GM12878 (cell line): ENCODE data around the gene C1orf210. TPM values are rescaled to one million over a fixed set of nuclear protein-coding genes. Genes with fewer than 3 reads are reported as not detected.

Source experiments
- ATAC-seq: fragments of 200-7000 bp; cut with Tn5 transposase; 3 replicates; pipeline ENCODE4 v1.9.1; 2020; ENCODE audit warnings: mild to moderate bottlenecking, moderate library complexity
- BruUV-seq: library from RNA; stranded (reverse); fragments of 400-500 nt; replicated peaks from 2 replicates; lab custom pipeline; 2021; lab: Mats Ljungman, UMichigan
- CTCF ChIA-PET: fragments of 300-600 bp; sonication (Branson Sonifier 250); formaldehyde crosslinking; extraction: SDS; loops from one replicate; lab custom pipeline; 2021; ENCODE audit warnings: inconsistent platforms; lab: Yijun Ruan, JAX
- POLR2A ChIA-PET: fragments of 350-600 bp; formaldehyde crosslinking; extraction: SDS; loops from one replicate; lab custom pipeline; 2021; ENCODE audit warnings: inconsistent platforms; lab: Charles Lee
- RAD21 ChIA-PET: fragments of 300-600 bp; sonication (Branson Sonifier 250); formaldehyde crosslinking; loops from one replicate; lab custom pipeline; 2023; ENCODE audit warnings: antibody characterized with exemption; ENCODE audit not compliant: unreplicated experiment; lab: Charles Lee
- SMC1A ChIA-PET: fragments of 300-600 bp; sonication (Branson Sonifier 250); formaldehyde crosslinking; loops from one replicate; lab custom pipeline; 2023; ENCODE audit not compliant: unreplicated experiment, uncharacterized antibody; lab: Charles Lee
- DNase-seq: peaks from one replicate; pipeline ENCODE4 v3.0.0-alpha.2; 2011; ENCODE audit warnings: low read depth, low spot score
- FAIRE-seq: peaks from 3 replicates; lab custom pipeline; 2011; peaks lifted over from hg19 to GRCh38; lab: Jason Lieb, UNC
- H2AFZ ChIP-seq: 2 replicates; pipeline ENCODE4 v1.6.0; 2011; ENCODE audit warnings: low read depth, low read length, control low read depth; ENCODE audit not compliant: control insufficient read depth
- H3K27ac ChIP-seq: 2 replicates; pipeline ENCODE4 v1.5.1; 2011; ENCODE audit warnings: control low read depth; ENCODE audit not compliant: control insufficient read depth, insufficient read depth
- H3K27me3 ChIP-seq, 2 experiments: replicated peaks in 1 of 2; 2 replicates each; pipeline versions ENCODE4 v1.6.0 to v1.6.1; 2011; ENCODE audit warnings: low read length in 1 of 2; ENCODE audit not compliant: control insufficient read depth in 2 of 2, insufficient read depth in 2 of 2
- H3K36me3 ChIP-seq, 2 experiments: 2 replicates each; pipeline ENCODE4 v1.5.1; 2011; ENCODE audit warnings: low read length in 1 of 2; ENCODE audit not compliant: control insufficient read depth in 2 of 2, insufficient read depth in 2 of 2
- H3K4me1 ChIP-seq: 2 replicates; pipeline ENCODE4 v1.6.1; 2011; ENCODE audit warnings: mild to moderate bottlenecking, low read length, moderate library complexity, mixed read lengths; ENCODE audit not compliant: control insufficient read depth, insufficient read depth
- H3K4me2 ChIP-seq: 2 replicates; pipeline ENCODE4 v1.6.0; 2011; ENCODE audit warnings: control low read depth; ENCODE audit not compliant: control insufficient read depth, insufficient read depth
- H3K4me3 ChIP-seq: fragments of 200-600 bp; sonication (generic); 2 replicates; pipeline ENCODE4 v1.5.1; 2016
- H3K79me2 ChIP-seq: 2 replicates; pipeline ENCODE4 v1.6.0; 2011; ENCODE audit warnings: low read length; ENCODE audit not compliant: control insufficient read depth, insufficient read depth
- H3K9ac ChIP-seq: 2 replicates; pipeline ENCODE4 v1.8.0; 2011; ENCODE audit warnings: low read length, control low read depth, mixed read lengths; ENCODE audit not compliant: control insufficient read depth, insufficient read depth
- H3K9me3 ChIP-seq: replicated peaks from 3 replicates; pipeline ENCODE4 v1.5.1; 2011; ENCODE audit warnings: mild to moderate bottlenecking, low read length; ENCODE audit not compliant: control insufficient read depth, insufficient read depth
- H4K20me1 ChIP-seq: 2 replicates; pipeline ENCODE4 v1.6.0; 2011; ENCODE audit not compliant: control insufficient read depth, insufficient read depth
- ATF7 ChIP-seq: fragments of 450-650 bp; IDR thresholded peaks from 2 replicates; pipeline ENCODE4 v1.6.1; 2016; ENCODE audit warnings: low read depth, mild to moderate bottlenecking
- BACH1 ChIP-seq: fragments of 450-650 bp; IDR thresholded peaks from 2 replicates; pipeline ENCODE4 v1.6.1; 2017; ENCODE audit warnings: mild to moderate bottlenecking, borderline replicate concordance
- BHLHE40 ChIP-seq, 2 experiments: fragments of 450-650 bp in 1 of 2; IDR thresholded peaks; 2 replicates each; pipeline ENCODE4 v1.6.1; 2011 to 2017; ENCODE audit warnings: low read depth in 2 of 2, borderline replicate concordance in 1 of 2, improper control_type of control experiment in 1 of 2, low read length in 1 of 2, mild to moderate bottlenecking in 1 of 2
- CBX5 ChIP-seq: sonication (generic); IDR thresholded peaks from 2 replicates; pipeline ENCODE4 v1.6.1; 2016; ENCODE audit warnings: low read depth, moderate library complexity, mild to moderate bottlenecking, inconsistent platforms
- CEBPB ChIP-seq, 2 experiments: fragments of 150-350 bp in 1 of 2; IDR thresholded peaks; 2 replicates each; pipeline ENCODE4 v1.6.1; 2012 to 2014; ENCODE audit warnings: low read depth in 2 of 2, low read length in 2 of 2, borderline replicate concordance in 1 of 2, inconsistent platforms in 1 of 2
- CREM ChIP-seq: IDR thresholded peaks from 2 replicates; pipeline ENCODE4 v1.6.1; 2014; ENCODE audit warnings: antibody characterized with exemption, low read depth
- DPF2 ChIP-seq: fragments of 450-650 bp; IDR thresholded peaks from 2 replicates; pipeline ENCODE4 v1.6.1; 2017; ENCODE audit warnings: mild to moderate bottlenecking
- GATAD2B ChIP-seq: fragments of 450-650 bp; conservative IDR thresholded peaks from 2 replicates; pipeline ENCODE4 v1.6.1; 2017; ENCODE audit warnings: low read depth, mild to moderate bottlenecking, moderate library complexity
- HDAC6 ChIP-seq: fragments of 200-600 bp; sonication (generic); IDR thresholded peaks from one replicate; pipeline ENCODE4 v1.8.0; 2017; ENCODE audit warnings: antibody characterized with exemption; ENCODE audit not compliant: unreplicated experiment
- KDM1A ChIP-seq: fragments of 200-600 bp; sonication (generic); IDR thresholded peaks from 2 replicates; pipeline ENCODE4 v1.6.1; 2016; ENCODE audit warnings: borderline replicate concordance
- KLF5 ChIP-seq: fragments of 450-650 bp; IDR thresholded peaks from 2 replicates; pipeline ENCODE4 v1.6.1; 2014; ENCODE audit warnings: mild to moderate bottlenecking; ENCODE audit not compliant: partially characterized antibody
- MXI1 ChIP-seq: fragments of 150-350 bp; IDR thresholded peaks from 2 replicates; pipeline ENCODE4 v1.6.1; 2011; ENCODE audit warnings: low read depth, mild to moderate bottlenecking, inconsistent platforms, low read length, improper control_type of control experiment
- NR2F1 ChIP-seq: fragments of 450-650 bp; conservative IDR thresholded peaks from 2 replicates; pipeline ENCODE4 v1.6.1; 2017; ENCODE audit warnings: mild to moderate bottlenecking
- NRF1 ChIP-seq: conservative IDR thresholded peaks from 2 replicates; pipeline ENCODE4 v1.6.1; 2011; ENCODE audit warnings: mild to moderate bottlenecking, low read depth, low read length, improper control_type of control experiment
- RB1 ChIP-seq: fragments of 450-650 bp; formaldehyde crosslinking; IDR thresholded peaks from 2 replicates; pipeline ENCODE4 v1.6.1; 2017; ENCODE audit warnings: mild to moderate bottlenecking, borderline replicate concordance
- SMAD1 ChIP-seq: fragments of 450-650 bp; IDR thresholded peaks from 2 replicates; pipeline ENCODE4 v1.6.1; 2018; ENCODE audit warnings: mild to moderate bottlenecking, low read depth; ENCODE audit not compliant: partially characterized antibody
- SRF ChIP-seq, 2 experiments: IDR thresholded peaks; 2 replicates each; pipeline ENCODE4 v1.6.1; 2011; ENCODE audit warnings: low read depth in 2 of 2, low read length in 2 of 2, mild to moderate bottlenecking in 1 of 2, moderate library complexity in 1 of 2
- TCF3 ChIP-seq: IDR thresholded peaks from 2 replicates; pipeline ENCODE4 v1.6.1; 2012; ENCODE audit warnings: low read depth, mild to moderate bottlenecking, low read length, borderline replicate concordance; ENCODE audit not compliant: insufficient read depth
- WGBS: methylation state at CpG from one replicate; pipeline ENCODE4 v1.1.6; 2016; ENCODE audit warnings: low lambda C conversion rate; ENCODE audit not compliant: insufficient replicate concordance, insufficient coverage; ENCODE audit errors: missing lambda C conversion rate; 5-methylcytosine and 5-hydroxymethylcytosine counted together
- in situ Hi-C: fragments of 300-500 bp; cut with MboI; formaldehyde crosslinking; loops from 9 replicates; pipeline ENCODE4 v1.14.3; 2018; ENCODE audit warnings: mixed read lengths
- intact Hi-C: fragments of 100-400 bp; cut with micrococcal nuclease; formaldehyde crosslinking; loops from one replicate; pipeline ENCODE4 v1.14.2; 2022; ENCODE audit not compliant: unreplicated experiment
- polyA plus RNA-seq, 11 experiments: library from polyadenylated mRNA; depleted of rRNA in 4 of 11; unstranded in 6 of 11; stranded (reverse) in 5 of 11; fragments of >200 nt; fragmentation: Nextera tagmentation in 4 of 11; fragmentation: Illumina TruSeq in 1 of 11; extraction: Ambion mirVana in 4 of 11; extraction: Trizol in 1 of 11; gene quantifications; 1 replicate in 1 of 11; 2 replicates in 10 of 11; pipeline versions ENCODE4 v1.2.1 to v1.2.3, GENCODE V29; 2011 to 2016; ENCODE audit warnings: inconsistent platforms in 2 of 11, missing spikeins in 2 of 11, low read depth in 1 of 11
- total RNA-seq, 4 experiments: library from RNA; depleted of rRNA in 3 of 4; stranded (reverse); fragments of >200 nt in 3 of 4; fragmentation: Illumina TruSeq in 1 of 4; extraction: Trizol in 1 of 4; gene quantifications; 2 replicates each; pipeline versions ENCODE4 v1.2.1 to v1.2.3, GENCODE V29; 2013 to 2021
- TF ChIP-seq, protein P1 (sequence below): IDR thresholded peaks from 2 replicates; pipeline ENCODE4 v1.6.1; 2011; ENCODE audit warnings: low read depth, mild to moderate bottlenecking, low read length, moderate library complexity, borderline replicate concordance; ENCODE audit errors: extremely low read depth

The C1orf210 gene
- total and polyA plus RNA-seq, 10 of the 15 experiments (the other 5 are each of a cell fraction or from before 2014, with no cell fraction given), result 0.07 TPM; not detected in 9

DNA sequence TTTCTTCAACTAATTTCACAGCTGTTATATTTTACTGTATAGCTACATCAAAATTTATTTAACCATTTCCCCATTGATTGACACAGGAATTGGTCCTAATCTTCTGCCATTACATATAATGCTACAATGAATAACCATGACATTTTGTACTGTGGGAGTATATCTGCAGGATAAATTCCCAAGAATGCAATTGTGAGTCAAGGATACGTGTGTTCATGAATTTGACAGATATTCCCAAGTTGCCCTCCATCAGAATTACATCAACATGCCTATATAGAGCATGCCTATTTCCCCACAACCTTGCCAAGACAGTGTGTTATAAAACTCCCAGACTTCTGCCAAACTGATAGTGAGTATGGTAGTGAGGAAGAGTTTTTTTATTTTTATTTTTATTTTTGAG lies 12.7 kb upstream of the C1orf210 start:
- WGBS, result 38% methylated on average over 1 of the region's 1 CpG
- Histone ChIP-seq H3K9me3 (no peaks in the 10 kb centered on the region), H4K20me1 (no peaks in the 10 kb centered on the region), H3K27ac (no peak overlapping the region), H3K4me1 (peaks cover 13% of the 10 kb centered on the region), H3K79me2 (no peaks in the 10 kb centered on the region), H3K4me2 (no peak overlapping the region), H3K27me3 (no peaks in the 10 kb centered on the region), H3K4me3 (no peak overlapping the region), H2AFZ (no peak overlapping the region), H3K36me3 (no peaks in the 10 kb centered on the region), H3K9ac (no peak overlapping the region)
- no TSS peak for BruUV-seq
- ATAC-seq (no peak), FAIRE-seq (no peak), DNase-seq (no peak)
- CTCF ChIA-PET, result interaction anchor here (0.6 to 1.8 kb wide), 2 partner anchors 12 to 71 kb away, joined by 3 to 5 read pairs; no protein-coding TSS in a partner anchor
- intact Hi-C loops, result loop anchor here (5.0 kb wide), 1 partner anchor 69 kb away; the partner anchor contains the start of gene ELOVL1
- no peak for TF ChIP-seq HDAC6
- TF ChIP-seq BACH1, result no peak
- no peak for TF ChIP-seq NRF1
- in situ Hi-C loops, result no loop called here
- SMC1A ChIA-PET, result interaction anchor here (1.3 kb wide), 2 partner anchors 10 to 26 kb away, joined by 3 to 4 read pairs; no protein-coding TSS in a partner anchor
- RAD21 ChIA-PET, result no interaction called here
- POLR2A ChIA-PET, result no interaction called here

DNA sequence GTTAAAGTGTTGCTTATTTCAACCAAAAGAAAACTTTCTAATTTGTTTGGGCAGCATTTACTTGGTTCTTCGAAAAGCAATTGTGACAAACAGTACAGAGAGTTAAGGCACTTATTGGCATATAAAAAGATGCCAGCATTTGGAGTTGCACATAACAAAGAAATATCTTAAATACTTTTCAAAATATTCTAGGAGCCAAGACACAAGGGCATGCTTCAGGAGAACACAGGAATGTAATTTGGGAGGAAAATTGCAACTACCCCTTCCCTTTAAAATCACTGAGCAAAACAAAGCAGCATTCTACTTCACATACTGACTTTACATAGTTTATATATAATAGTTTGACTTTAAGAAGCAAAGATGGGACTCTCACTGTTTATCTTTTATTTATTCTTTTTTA lies 10.8 kb upstream of the C1orf210 start:
- SMC1A ChIA-PET, result interaction anchor here (1.3 to 5.9 kb wide), 2 partner anchors 34 to 57 kb away, joined by 4 to 40 read pairs; no protein-coding TSS in a partner anchor
- Histone ChIP-seq H3K4me2 (peak overlapping the region; percentile 71; the same call in 1 of the 2 replicates), H3K4me3 (no peak overlapping the region), H3K79me2 (no peaks in the 10 kb centered on the region), H3K27me3 (no peaks in the 10 kb centered on the region), H3K9ac (no peak overlapping the region), H3K4me1 (peaks cover 13% of the 10 kb centered on the region), H3K36me3 (no peaks in the 10 kb centered on the region), H4K20me1 (no peaks in the 10 kb centered on the region), H2AFZ (no peak overlapping the region; the same call in 1 of the 2 replicates), H3K27ac (peak overlapping the region; percentile 75), H3K9me3 (no peaks in the 10 kb centered on the region)
- 52% methylated on average over 1 of the region's 1 CpG for WGBS
- DNase-seq, result no peak
- intact Hi-C loops (loop anchor here (5.0 kb wide), 1 partner anchor 71 kb away; the partner anchor contains the start of gene ELOVL1), in situ Hi-C loops (no loop called here)
- no peak for ATAC-seq
- POLR2A ChIA-PET, result no interaction called here
- CTCF ChIA-PET, result interaction anchor here (1.8 to 4.3 kb wide), 2 partner anchors 57 to 69 kb away, joined by 3 to 19 read pairs; no protein-coding TSS in a partner anchor
- no peak for FAIRE-seq
- BruUV-seq, result no TSS peak
- RAD21 ChIA-PET, result interaction anchor here (0.8 to 4.7 kb wide), 4 partner anchors 12 to 94 kb away, joined by 4 to 30 read pairs (median 5); no protein-coding TSS in a partner anchor
- TF ChIP-seq TCF3 (no peak), CREM (no peak), MXI1 (no peak), KLF5 (no peak), SMAD1 (no peak), CEBPB (IDR thresholded peaks at IDR 0.05; ENCODE audit: borderline replicate concordance in 1 of 2, low read depth in 2 of 2, low read length in 2 of 2) (no peak), BHLHE40 (IDR thresholded peaks at IDR 0.05; ENCODE audit: borderline replicate concordance in 1 of 2, low read depth in 2 of 2, low read length in 1 of 2) (no peak), SRF (IDR thresholded peaks at IDR 0.05; ENCODE audit: low read depth in 2 of 2, low read length in 2 of 2) (no peak), KDM1A (no peak), GATAD2B (no peak), CBX5 (no peak), RB1 (no peak), ATF7 (no peak), NR2F1 (no peak), DPF2 (no peak)
- TF ChIP-seq, protein P1, sequence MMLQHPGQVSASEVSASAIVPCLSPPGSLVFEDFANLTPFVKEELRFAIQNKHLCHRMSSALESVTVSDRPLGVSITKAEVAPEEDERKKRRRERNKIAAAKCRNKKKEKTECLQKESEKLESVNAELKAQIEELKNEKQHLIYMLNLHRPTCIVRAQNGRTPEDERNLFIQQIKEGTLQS, result no peak
